Osteoblast (primary cell): ENCODE measurements around the gene NAV1. TPM values are rescaled to one million over a fixed set of nuclear protein-coding genes. Genes with fewer than 3 reads are reported as not detected.
A peak's percentile ranks its signal among the peaks of the same experiment; 100 is the strongest.

Experiments used
- DNase-seq: peaks from one replicate; pipeline ENCODE4 v3.0.0; 2011; ENCODE audit warnings: low spot score, mixed read lengths; ENCODE audit not compliant: insufficient read length; ENCODE audit errors: missing footprints
- H2AFZ ChIP-seq: 2 replicates; pipeline ENCODE4 v1.6.0; 2011; ENCODE audit warnings: mild to moderate bottlenecking, low read length
- H3K27ac ChIP-seq: 2 replicates; pipeline ENCODE4 v1.5.1; 2011; ENCODE audit warnings: mild to moderate bottlenecking, low read depth, low read length, moderate library complexity
- H3K27me3 ChIP-seq: 2 replicates; pipeline ENCODE4 v1.6.0; 2012; ENCODE audit warnings: mild to moderate bottlenecking, control low read depth, inconsistent platforms, low read length, moderate library complexity; ENCODE audit not compliant: insufficient read depth
- H3K36me3 ChIP-seq: 2 replicates; pipeline ENCODE4 v1.5.1; 2011; ENCODE audit warnings: mild to moderate bottlenecking, low read length, control low read depth, moderate library complexity; ENCODE audit not compliant: insufficient read depth
- H3K4me1 ChIP-seq: 2 replicates; pipeline ENCODE4 v1.5.1; 2011; ENCODE audit warnings: mild to moderate bottlenecking, low read length, control low read depth, moderate library complexity; ENCODE audit not compliant: insufficient read depth
- H3K4me2 ChIP-seq: 2 replicates; pipeline ENCODE4 v1.6.0; 2011; ENCODE audit warnings: mild to moderate bottlenecking, low read length; ENCODE audit not compliant: insufficient read depth
- H3K4me3 ChIP-seq: fragments of 200-600 bp; sonication (generic); 3 replicates; pipeline ENCODE4 v1.5.1; 2012; ENCODE audit warnings: mild to moderate bottlenecking, low read length, inconsistent platforms; ENCODE audit not compliant: insufficient read depth
- H3K79me2 ChIP-seq: 2 replicates; pipeline ENCODE4 v1.6.0; 2012; ENCODE audit warnings: mild to moderate bottlenecking, low read length, control low read depth, inconsistent platforms; ENCODE audit not compliant: insufficient read depth
- H3K9me3 ChIP-seq: 2 replicates; pipeline ENCODE4 v1.5.1; 2011; ENCODE audit warnings: low read depth, low read length, control low read depth
- H4K20me1 ChIP-seq: 2 replicates; pipeline ENCODE4 v1.6.0; 2012; ENCODE audit warnings: mild to moderate bottlenecking, low read length, control low read depth; ENCODE audit not compliant: insufficient read depth
- CTCF ChIP-seq: IDR thresholded peaks from 2 replicates; pipeline ENCODE4 v1.5.1; 2011; ENCODE audit warnings: mild to moderate bottlenecking, low read depth, low read length, moderate library complexity; ENCODE audit errors: extremely low read depth
- total RNA-seq: library from RNA; depleted of rRNA; stranded (reverse); fragments of >200 nt; gene quantifications from 2 replicates; pipeline ENCODE4 v1.2.3, GENCODE V29; 2012

The NAV1 gene
- total RNA-seq, result 47.0 and 47.1 TPM in 2 replicates

GRCh38 chr1:201538612-201539551, at the start of gene NAV1:
Gene NAV1 (plus strand): TSS chr1:201539127. CDS start chr1:201622885, 83,758 bp downstream.
- TF ChIP-seq CTCF, result no peak
- peak; percentile 97 for DNase-seq
- H4K20me1 ChIP-seq, result peaks cover 3% of the 10 kb centered on the region
- H3K27me3 ChIP-seq, result no peaks in the 10 kb centered on the region
- H2AFZ ChIP-seq, result peak within 1 kb of the TSS; percentile 58
- peak within 1 kb of the TSS; percentile 83 for H3K4me2 ChIP-seq
- no peaks in the 10 kb centered on the region for H3K36me3 ChIP-seq
- H3K27ac ChIP-seq, result peak within 1 kb of the TSS; percentile 91
- H3K9me3 ChIP-seq, result no peaks in the 10 kb centered on the region
- peaks cover 45% of the 10 kb centered on the region for H3K79me2 ChIP-seq
- peak within 1 kb of the TSS; percentile 89 for H3K4me3 ChIP-seq
- peaks cover 78% of the 10 kb centered on the region for H3K4me1 ChIP-seq

GRCh38 chr1:201489643-201490261, 49.2 kb upstream of the NAV1 start:
- peaks cover 69% of the 10 kb centered on the region for H3K4me1 ChIP-seq
- no peaks in the 10 kb centered on the region for H3K9me3 ChIP-seq
- H3K27ac ChIP-seq, result peak overlapping the region; percentile 55
- no peak for TF ChIP-seq CTCF
- DNase-seq, result no peak
- H3K27me3 ChIP-seq, result no peaks in the 10 kb centered on the region
- peaks cover 56% of the 10 kb centered on the region for H3K79me2 ChIP-seq
- peak overlapping the region; percentile 6 for H3K4me2 ChIP-seq
- peaks cover 35% of the 10 kb centered on the region for H4K20me1 ChIP-seq
- H3K4me3 ChIP-seq, result no peak overlapping the region
- no peak overlapping the region for H2AFZ ChIP-seq
- H3K36me3 ChIP-seq, result peaks cover 90% of the 10 kb centered on the region

GRCh38 chr1:201490708-201491131, 48.2 kb upstream of the NAV1 start:
- Histone ChIP-seq H3K36me3 (peaks cover 90% of the 10 kb centered on the region), H3K27me3 (no peaks in the 10 kb centered on the region), H3K79me2 (peaks cover 66% of the 10 kb centered on the region), H2AFZ (no peak overlapping the region), H3K4me1 (peaks cover 78% of the 10 kb centered on the region), H3K4me3 (no peak overlapping the region), H3K27ac (peak overlapping the region; percentile 55), H4K20me1 (peaks cover 35% of the 10 kb centered on the region), H3K4me2 (no peak overlapping the region), H3K9me3 (no peaks in the 10 kb centered on the region)
- no peak for TF ChIP-seq CTCF
- no peak for DNase-seq
